ENCODE measurements around the gene FAM114A1. TPM values are rescaled to one million over a fixed set of nuclear protein-coding genes. Genes with fewer than 3 reads are reported as not detected.

FAM114A1 gene
- polyA plus RNA-seq, 3 donors: 3.2 to 12.0 (median 4.1) TPM

- DNase-seq: no peak
- Mint-ChIP-seq H3K4me3 (no peak overlapping the region), H3K4me1 (peaks cover 21% of the 10 kb centered on the region), H3K36me3 (peaks cover 59 to 63% of the 10 kb centered on the region in 2 donors), H3K27ac (peak overlapping the region in 2 of 7 donors; percentile 33 to 36), H3K27me3 (ENCODE audit: low read depth in 3 of 3) (peaks cover 0 to 2% (median 2%) of the 10 kb centered on the region in 3 donors), H3K9me3 (peaks cover 12 to 26% (median 17%) of the 10 kb centered on the region in 7 donors)
- no peak overlapping the region for H3K4me2 ChIP-seq (replicated peaks; ENCODE audit: extremely low read depth, low read length, poor library complexity, severe bottlenecking)
- no peaks in the 10 kb centered on the region for H3K27me3 ChIP-seq (ENCODE audit: control insufficient read depth in 2 of 2, insufficient read depth in 2 of 2, low read length in 2 of 2)
- H3K9me3 ChIP-seq (replicated peaks in 1 of 2; ENCODE audit: control insufficient read depth in 1 of 2, insufficient read depth in 1 of 2, low read length in 2 of 2): peaks cover 18 to 21% of the 10 kb centered on the region in 2 donors
- peaks cover 6 to 12% of the 10 kb centered on the region in 2 donors for H3K4me1 ChIP-seq (ENCODE audit: control insufficient read depth in 1 of 2, insufficient read depth in 2 of 2, low read length in 2 of 2)
- no peak overlapping the region for H3K27ac ChIP-seq (ENCODE audit: low read depth in 1 of 2, low read length in 2 of 2)
- intact Hi-C loops (cut with micrococcal nuclease): no loop called here
- 97% methylated on average over 27 of the region's 27 CpGs for WGBS (ENCODE audit: insufficient coverage)
- H3K36me3 ChIP-seq (replicated peaks in 1 of 2; ENCODE audit: control insufficient read depth in 1 of 2, insufficient read depth in 2 of 2, low read length in 2 of 2): peaks cover 31 to 63% of the 10 kb centered on the region in 2 donors
- TF ChIP-seq, protein P1, sequence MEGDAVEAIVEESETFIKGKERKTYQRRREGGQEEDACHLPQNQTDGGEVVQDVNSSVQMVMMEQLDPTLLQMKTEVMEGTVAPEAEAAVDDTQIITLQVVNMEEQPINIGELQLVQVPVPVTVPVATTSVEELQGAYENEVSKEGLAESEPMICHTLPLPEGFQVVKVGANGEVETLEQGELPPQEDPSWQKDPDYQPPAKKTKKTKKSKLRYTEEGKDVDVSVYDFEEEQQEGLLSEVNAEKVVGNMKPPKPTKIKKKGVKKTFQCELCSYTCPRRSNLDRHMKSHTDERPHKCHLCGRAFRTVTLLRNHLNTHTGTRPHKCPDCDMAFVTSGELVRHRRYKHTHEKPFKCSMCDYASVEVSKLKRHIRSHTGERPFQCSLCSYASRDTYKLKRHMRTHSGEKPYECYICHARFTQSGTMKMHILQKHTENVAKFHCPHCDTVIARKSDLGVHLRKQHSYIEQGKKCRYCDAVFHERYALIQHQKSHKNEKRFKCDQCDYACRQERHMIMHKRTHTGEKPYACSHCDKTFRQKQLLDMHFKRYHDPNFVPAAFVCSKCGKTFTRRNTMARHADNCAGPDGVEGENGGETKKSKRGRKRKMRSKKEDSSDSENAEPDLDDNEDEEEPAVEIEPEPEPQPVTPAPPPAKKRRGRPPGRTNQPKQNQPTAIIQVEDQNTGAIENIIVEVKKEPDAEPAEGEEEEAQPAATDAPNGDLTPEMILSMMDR (IDR thresholded peaks at IDR 0.05): no peak
- peaks cover 13% of the 10 kb centered on the region for H4K20me1 ChIP-seq (ENCODE audit: insufficient read depth, low read length)
- no peak overlapping the region for H3K4me3 ChIP-seq (replicated peaks in 1 of 3; ENCODE audit: low read depth in 2 of 3, low read length in 3 of 3)
- peaks cover 16% of the 10 kb centered on the region for H3K79me2 ChIP-seq (ENCODE audit: insufficient read depth, low read length)
- no peak overlapping the region for H2AFZ ChIP-seq (ENCODE audit: insufficient read depth, low read depth, low read length, poor library complexity, severe bottlenecking)
- no peak overlapping the region for H3K9ac ChIP-seq (ENCODE audit: insufficient read depth, low read length, poor library complexity, severe bottlenecking)
Observed at GRCh38 chr4:38823766-38824165, 43.8 kb upstream of the FAM114A1 start.

- Histone ChIP-seq H4K20me1 (ENCODE audit: insufficient read depth, low read length) (peaks cover 53% of the 10 kb centered on the region), H2AFZ (ENCODE audit: insufficient read depth, low read depth, low read length, poor library complexity, severe bottlenecking) (no peak overlapping the region), H3K36me3 (replicated peaks in 1 of 2; ENCODE audit: control insufficient read depth in 1 of 2, insufficient read depth in 2 of 2, low read length in 2 of 2) (peaks cover 40 to 62% of the 10 kb centered on the region in 2 donors), H3K27me3 (ENCODE audit: control insufficient read depth in 2 of 2, insufficient read depth in 2 of 2, low read length in 2 of 2) (no peaks in the 10 kb centered on the region), H3K27ac (ENCODE audit: low read depth in 1 of 2, low read length in 2 of 2) (no peak overlapping the region), H3K9me3 (replicated peaks in 1 of 2; ENCODE audit: control insufficient read depth in 1 of 2, insufficient read depth in 1 of 2, low read length in 2 of 2) (peaks cover 4 to 5% of the 10 kb centered on the region in 2 donors), H3K4me1 (ENCODE audit: control insufficient read depth in 1 of 2, insufficient read depth in 2 of 2, low read length in 2 of 2) (peaks cover 11 to 14% of the 10 kb centered on the region in 2 donors), H3K79me2 (ENCODE audit: insufficient read depth, low read length) (peaks cover 60% of the 10 kb centered on the region), H3K4me3 (replicated peaks in 1 of 3; ENCODE audit: low read depth in 2 of 3, low read length in 3 of 3) (no peak overlapping the region), H3K4me2 (replicated peaks; ENCODE audit: extremely low read depth, low read length, poor library complexity, severe bottlenecking) (no peak overlapping the region), H3K9ac (ENCODE audit: insufficient read depth, low read length, poor library complexity, severe bottlenecking) (no peak overlapping the region)
- TF ChIP-seq, protein P1 (IDR thresholded peaks at IDR 0.05): no peak
- DNase-seq: no peak
- Mint-ChIP-seq H3K27ac (no peak overlapping the region), H3K27me3 (ENCODE audit: low read depth in 3 of 3) (peaks cover 0 to 2% (median 0%) of the 10 kb centered on the region in 3 donors), H3K4me1 (peaks cover 16% of the 10 kb centered on the region), H3K9me3 (peaks cover 2 to 14% (median 7%) of the 10 kb centered on the region in 7 donors), H3K36me3 (peaks cover 57 to 75% of the 10 kb centered on the region in 2 donors), H3K4me3 (no peak overlapping the region)
- intact Hi-C loops (cut with micrococcal nuclease): no loop called here
- 100% methylated on average over 2 of the region's 5 CpGs for WGBS (ENCODE audit: insufficient coverage)
Observed at GRCh38 chr4:38829237-38829636, 38.4 kb upstream of the FAM114A1 start.
